Gastrocnemius medialis (tissue), 4 donors: Measurements from ENCODE around the gene LDLRAD4.

Source experiments
- CTCF ChIP-seq, 5 experiments: fragments of 450-650 bp in 3 of 5; fragments of 200-600 bp in 2 of 5; sonication (generic) in 2 of 5; IDR thresholded peaks in 4 of 5; conservative IDR thresholded peaks in 1 of 5; 1 replicate in 4 of 5; 2 replicates in 1 of 5; pipeline ENCODE4 v1.5.1; 2016 to 2019; ENCODE audit warnings: antibody characterized with exemption in 5 of 5, mild to moderate bottlenecking in 3 of 5, moderate library complexity in 3 of 5
- POLR2A ChIP-seq, 2 donors: fragments of 450-650 bp; IDR thresholded peaks; one replicate each; pipeline ENCODE4 v1.6.1; 2017; ENCODE audit warnings: antibody characterized with exemption in 2 of 2, mild to moderate bottlenecking in 2 of 2, moderate library complexity in 2 of 2

- TF ChIP-seq POLR2A (IDR thresholded peaks at IDR 0.05), result no peak
- TF ChIP-seq CTCF (IDR thresholded peaks at IDR 0.05 in 4 of 5, conservative IDR thresholded peaks at IDR 0.05 in 1 of 5), result no peak
Observed at GRCh38 chr18:13538630-13539029, 320.1 kb downstream of the LDLRAD4 start.
